ENCODE measurements around the gene DTNBP1. TPM values are rescaled to one million over a fixed set of nuclear protein-coding genes. Genes with fewer than 3 reads are reported as not detected.

The DTNBP1 gene
- total and polyA plus RNA-seq, 2 of the 4 experiments (the other 2 are of a cell fraction): 4.8 to 18.7 TPM

DNA sequence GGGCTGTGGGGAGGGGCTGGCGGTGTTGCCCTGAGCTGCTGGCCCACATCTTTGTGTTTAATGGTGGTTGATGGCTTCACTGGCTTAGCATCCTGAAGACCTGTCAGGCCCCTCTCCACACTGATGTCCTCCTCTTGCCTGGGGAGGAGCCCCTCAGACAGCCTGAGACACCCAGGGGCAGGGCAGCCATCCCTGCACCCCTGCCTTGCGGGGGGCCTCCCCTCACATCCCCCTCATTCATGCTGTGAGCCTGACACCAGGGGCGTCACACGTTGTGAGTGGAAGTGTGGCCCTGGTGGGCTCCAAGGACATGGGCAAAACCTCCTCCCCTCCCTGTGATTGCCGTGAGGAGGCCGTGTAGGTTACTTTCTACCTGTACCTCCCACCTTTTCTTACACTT lies 152.7 kb downstream of the DTNBP1 start:
- TF ChIP-seq RAD21 (IDR thresholded peaks at IDR 0.05; ENCODE audit: low read length) (no peak), POLR2A (IDR thresholded peaks at IDR 0.05; ENCODE audit: low read depth, low read length) (no peak), FOS (IDR thresholded peaks at IDR 0.05; ENCODE audit: low read depth, low read length) (no peak), NFE2L2 (IDR thresholded peaks at IDR 0.05; ENCODE audit: low read depth, low read length) (no peak), RCOR1 (IDR thresholded peaks at IDR 0.05; ENCODE audit: insufficient replicate concordance, low read length) (no peak), MAFK (IDR thresholded peaks at IDR 0.05; ENCODE audit: low read depth, low read length) (no peak), CEBPB (IDR thresholded peaks at IDR 0.05; ENCODE audit: low read depth, low read length) (no peak), SMC3 (IDR thresholded peaks at IDR 0.05; ENCODE audit: low read depth, low read length) (no peak), MXI1 (IDR thresholded peaks at IDR 0.05; ENCODE audit: borderline replicate concordance, low read depth, low read length) (no peak), BHLHE40 (IDR thresholded peaks at IDR 0.05; ENCODE audit: low read depth, low read length) (no peak), CHD1 (IDR thresholded peaks at IDR 0.05; ENCODE audit: low read depth, low read length) (no peak), RFX5 (IDR thresholded peaks at IDR 0.05; ENCODE audit: low read depth, low read length) (no peak), MAZ (IDR thresholded peaks at IDR 0.05; ENCODE audit: borderline replicate concordance, low read depth, low read length) (no peak)
- TF ChIP-seq, protein P1, sequence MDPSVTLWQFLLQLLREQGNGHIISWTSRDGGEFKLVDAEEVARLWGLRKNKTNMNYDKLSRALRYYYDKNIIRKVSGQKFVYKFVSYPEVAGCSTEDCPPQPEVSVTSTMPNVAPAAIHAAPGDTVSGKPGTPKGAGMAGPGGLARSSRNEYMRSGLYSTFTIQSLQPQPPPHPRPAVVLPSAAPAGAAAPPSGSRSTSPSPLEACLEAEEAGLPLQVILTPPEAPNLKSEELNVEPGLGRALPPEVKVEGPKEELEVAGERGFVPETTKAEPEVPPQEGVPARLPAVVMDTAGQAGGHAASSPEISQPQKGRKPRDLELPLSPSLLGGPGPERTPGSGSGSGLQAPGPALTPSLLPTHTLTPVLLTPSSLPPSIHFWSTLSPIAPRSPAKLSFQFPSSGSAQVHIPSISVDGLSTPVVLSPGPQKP (IDR thresholded peaks at IDR 0.05; ENCODE audit: borderline replicate concordance, low read depth, low read length): no peak
- TF ChIP-seq, protein P2, sequence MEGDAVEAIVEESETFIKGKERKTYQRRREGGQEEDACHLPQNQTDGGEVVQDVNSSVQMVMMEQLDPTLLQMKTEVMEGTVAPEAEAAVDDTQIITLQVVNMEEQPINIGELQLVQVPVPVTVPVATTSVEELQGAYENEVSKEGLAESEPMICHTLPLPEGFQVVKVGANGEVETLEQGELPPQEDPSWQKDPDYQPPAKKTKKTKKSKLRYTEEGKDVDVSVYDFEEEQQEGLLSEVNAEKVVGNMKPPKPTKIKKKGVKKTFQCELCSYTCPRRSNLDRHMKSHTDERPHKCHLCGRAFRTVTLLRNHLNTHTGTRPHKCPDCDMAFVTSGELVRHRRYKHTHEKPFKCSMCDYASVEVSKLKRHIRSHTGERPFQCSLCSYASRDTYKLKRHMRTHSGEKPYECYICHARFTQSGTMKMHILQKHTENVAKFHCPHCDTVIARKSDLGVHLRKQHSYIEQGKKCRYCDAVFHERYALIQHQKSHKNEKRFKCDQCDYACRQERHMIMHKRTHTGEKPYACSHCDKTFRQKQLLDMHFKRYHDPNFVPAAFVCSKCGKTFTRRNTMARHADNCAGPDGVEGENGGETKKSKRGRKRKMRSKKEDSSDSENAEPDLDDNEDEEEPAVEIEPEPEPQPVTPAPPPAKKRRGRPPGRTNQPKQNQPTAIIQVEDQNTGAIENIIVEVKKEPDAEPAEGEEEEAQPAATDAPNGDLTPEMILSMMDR (conservative IDR thresholded peaks at IDR 0.05; ENCODE audit: low read depth, low read length): no peak
- TF ChIP-seq, protein P3, sequence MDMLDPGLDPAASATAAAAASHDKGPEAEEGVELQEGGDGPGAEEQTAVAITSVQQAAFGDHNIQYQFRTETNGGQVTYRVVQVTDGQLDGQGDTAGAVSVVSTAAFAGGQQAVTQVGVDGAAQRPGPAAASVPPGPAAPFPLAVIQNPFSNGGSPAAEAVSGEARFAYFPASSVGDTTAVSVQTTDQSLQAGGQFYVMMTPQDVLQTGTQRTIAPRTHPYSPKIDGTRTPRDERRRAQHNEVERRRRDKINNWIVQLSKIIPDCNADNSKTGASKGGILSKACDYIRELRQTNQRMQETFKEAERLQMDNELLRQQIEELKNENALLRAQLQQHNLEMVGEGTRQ (IDR thresholded peaks at IDR 0.05; ENCODE audit: low read depth, low read length): no peak
- H3K9ac ChIP-seq (ENCODE audit: low read depth, low read length): no peak overlapping the region
- dilution Hi-C loops (cut with HindIII; ENCODE audit: low sequenced_read_pairs, unreplicated experiment): no loop called here
- H2AK5ac ChIP-seq (ENCODE audit: low read depth, low read length): no peak overlapping the region
- no peak overlapping the region for H3K14ac ChIP-seq (replicated peaks; ENCODE audit: low read depth, low read length)
- no peak overlapping the region for H4K5ac ChIP-seq (ENCODE audit: low read depth, low read length)
- H3K79me1 ChIP-seq (ENCODE audit: low read depth in 1 of 2, low read length in 2 of 2): peaks cover 30 to 79% of the 10 kb centered on the region in 2 experiments
- H3K27me3 ChIP-seq (ENCODE audit: control insufficient read depth, insufficient read depth, low read length): no peaks in the 10 kb centered on the region
- DNase-seq (no peak), ATAC-seq (ENCODE audit: low read depth) (no peak)
- H4K8ac ChIP-seq (ENCODE audit: low read depth in 2 of 2, low read length in 2 of 2): no peak overlapping the region
- peaks cover 64% of the 10 kb centered on the region for H3K36me3 ChIP-seq (ENCODE audit: control insufficient read depth, insufficient read depth, low read length)
- CTCF ChIA-PET: no interaction called here
- in situ Hi-C loops (cut with MboI; ENCODE audit: low sequenced_read_pairs): no loop called here
- no peak overlapping the region for H2AFZ ChIP-seq (replicated peaks; ENCODE audit: low read length, poor library complexity)
- peaks cover 59% of the 10 kb centered on the region for H4K20me1 ChIP-seq (ENCODE audit: insufficient read depth, low read length)
- H3K56ac ChIP-seq (ENCODE audit: extremely low read depth, insufficient read depth, low read length): no peak overlapping the region
- H4K91ac ChIP-seq (ENCODE audit: insufficient read depth, low read depth, low read length): no peak overlapping the region
- intact Hi-C loops (cut with micrococcal nuclease): no loop called here
- H3K4me2 ChIP-seq (ENCODE audit: low read depth, low read length): no peak overlapping the region
- H3K27ac ChIP-seq (ENCODE audit: insufficient read depth, low read length): no peak overlapping the region
- POLR2A ChIA-PET (ENCODE audit: unreplicated experiment): no interaction called here
- no peak overlapping the region for H2AK9ac ChIP-seq (replicated peaks; ENCODE audit: low read depth, low read length, poor library complexity)
- WGBS, 2 experiments (ENCODE audit: extremely low coverage in 2 of 2, insufficient read length in 1 of 2): no CpG with 5 or more reads among the region's 6 CpGs
- no peak overlapping the region for H2BK120ac ChIP-seq (ENCODE audit: low read depth, low read length)
- H3K4me1 ChIP-seq (ENCODE audit: control insufficient read depth, insufficient read depth, low read length): peaks cover 21% of the 10 kb centered on the region
- no peaks in the 10 kb centered on the region for H3K9me3 ChIP-seq (ENCODE audit: control insufficient read depth, insufficient read depth, low read length)
- H3K4ac ChIP-seq (ENCODE audit: low read depth, low read length): peak overlapping the region; percentile 51; the same call in 1 of the 2 replicates
- BruUV-seq (replicated peaks): no TSS peak
- peaks cover 43% of the 10 kb centered on the region for H3K9me1 ChIP-seq (ENCODE audit: insufficient read depth, low read length)
- H3K18ac ChIP-seq (ENCODE audit: low read depth, low read length): no peak overlapping the region
- H3K4me3 ChIP-seq (ENCODE audit: insufficient read depth, low read depth, low read length): no peak overlapping the region
- H2BK20ac ChIP-seq (ENCODE audit: low read depth, low read length): 0 out of 2 replicates have a peak overlapping the region, but pooled peaks have one; percentile 9
- H2BK5ac ChIP-seq (ENCODE audit: low read depth, low read length, poor library complexity, severe bottlenecking): no peak overlapping the region
- H3K23ac ChIP-seq (ENCODE audit: low read depth, low read length): no peak overlapping the region
- H2BK15ac ChIP-seq (ENCODE audit: low read depth, low read length): no peak overlapping the region
